NCI-H146 treated with DMSO at 0.1 percent for 48 hours (cell line): ENCODE measurements around the gene TPTE2.
"Not testable (repeated sequence)": the region's sequence is repeated elsewhere in the genome, so short reads cannot be mapped to it uniquely, and the experiment has no call there.

Experiments used
- DNase-seq: peaks from one replicate; lab custom pipeline; 2025; ENCODE audit not compliant: unreplicated experiment; lab: John Stamatoyannopoulos, UW

The TPTE2 gene

GRCh38 chr13:19567820-19568534 is 6.6 kb upstream of the TPTE2 start:
- no peak for DNase-seq

GRCh38 chr13:19561585-19561984 is 253 bp upstream of the TPTE2 start:
- DNase-seq = no peak

GRCh38 chr13:19560672-19561071 is 660 bp downstream of the TPTE2 start:
- not testable (repeated sequence) for DNase-seq

- DNase-seq = not testable (repeated sequence)
These were observed 1.6 kb downstream of the TPTE2 start for GRCh38 chr13:19559739-19560138.

GRCh38 chr13:19557287-19557686 is 4.0 kb downstream of the TPTE2 start:
- not testable (repeated sequence) for DNase-seq

DNA sequence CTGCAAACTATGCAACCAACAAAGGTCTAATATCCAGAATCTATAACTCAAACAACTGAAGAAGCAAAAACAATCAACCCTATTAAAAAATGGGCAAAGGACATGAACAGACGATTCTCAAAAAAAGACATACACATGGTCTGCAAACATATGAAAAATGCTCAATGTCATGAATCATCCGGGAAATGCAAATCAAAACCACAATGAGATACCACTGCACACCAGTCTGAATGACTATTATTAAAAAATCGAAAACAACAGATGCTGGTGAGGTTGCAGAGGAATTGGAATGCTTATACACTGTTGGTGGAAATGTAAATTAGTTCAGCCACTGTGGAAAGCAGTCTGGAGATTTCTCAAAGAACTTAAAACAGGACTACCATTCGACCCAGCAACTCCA is 12.1 kb downstream of the TPTE2 start:
- DNase-seq = not testable (repeated sequence)

DNA sequence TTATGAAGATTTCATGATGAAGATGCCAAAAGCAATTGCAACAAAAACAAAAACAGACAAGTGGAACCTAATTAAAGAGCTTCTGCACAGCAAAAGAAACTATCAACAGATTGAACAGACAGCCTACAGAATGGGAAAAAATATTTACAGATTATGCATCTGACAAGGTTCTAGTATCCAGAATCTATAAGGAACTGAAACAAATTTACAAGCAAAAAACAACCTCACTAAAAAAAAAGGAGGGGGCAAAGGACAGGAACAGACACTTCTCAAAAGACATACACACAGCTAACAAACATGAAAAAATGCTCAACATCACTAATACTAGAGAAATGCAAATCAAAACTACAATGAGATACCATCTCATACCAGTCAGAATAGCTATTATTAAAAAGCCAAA is 35.7 kb downstream of the TPTE2 start:
- not testable (repeated sequence) for DNase-seq

GRCh38 chr13:19519049-19519448 is 42.3 kb downstream of the TPTE2 start:
- DNase-seq = no peak

- not testable (repeated sequence) for DNase-seq
These were observed 53.7 kb downstream of the TPTE2 start for GRCh38 chr13:19507623-19508022.

GRCh38 chr13:19460126-19460525 is 101.2 kb downstream of the TPTE2 start:
- not testable (repeated sequence) for DNase-seq

DNA sequence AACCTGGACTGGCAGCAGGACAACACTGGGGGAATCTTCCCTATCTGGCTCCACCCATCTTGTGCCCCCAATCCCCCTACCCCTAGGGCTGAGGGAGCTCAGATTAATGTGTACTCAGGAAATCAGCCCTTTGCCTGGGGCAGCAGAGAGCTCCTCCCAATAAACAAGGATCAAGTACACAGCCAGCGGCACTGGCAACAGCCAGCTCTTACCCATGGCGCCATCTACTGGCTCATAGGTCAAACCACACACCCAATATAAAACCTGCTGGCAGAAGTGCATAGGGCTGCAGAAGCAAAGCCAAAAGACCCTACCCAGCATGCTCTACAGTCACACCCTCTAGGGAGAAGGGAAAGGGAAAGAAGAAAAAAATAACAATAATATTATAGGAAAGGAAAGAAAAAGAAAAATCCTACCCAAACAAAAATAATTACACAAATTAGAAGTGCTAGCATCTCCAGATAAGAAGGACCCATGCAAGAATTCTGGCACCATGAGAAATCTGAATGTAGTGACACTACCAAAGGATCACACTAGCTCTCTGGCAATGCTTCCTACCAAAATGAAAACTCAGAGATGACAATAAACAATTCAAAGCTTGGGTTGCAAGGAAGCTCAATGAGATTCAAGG is 122.2 kb downstream of the TPTE2 start:
- DNase-seq = not testable (repeated sequence)

DNA sequence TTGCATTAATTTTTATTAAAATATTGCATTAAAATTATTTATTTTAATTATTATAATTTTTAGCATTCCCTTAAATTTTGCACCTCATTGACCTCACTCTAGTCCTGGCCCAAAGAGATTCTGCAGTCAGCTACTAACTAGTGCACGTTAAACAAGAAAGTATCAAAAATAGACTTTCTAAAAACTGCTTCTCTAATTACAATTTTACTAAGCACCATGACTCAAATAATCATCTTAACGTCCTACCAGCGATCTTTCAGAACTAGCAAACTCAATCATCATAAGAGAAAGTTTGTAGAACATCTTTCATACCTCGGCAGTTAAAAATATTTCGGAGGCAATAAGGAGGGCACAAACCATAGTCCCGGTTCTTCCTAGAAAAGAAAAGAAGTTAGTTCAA is 123.6 kb downstream of the TPTE2 start:
- not testable (repeated sequence) for DNase-seq

- DNase-seq = not testable (repeated sequence)
These were observed 139.1 kb downstream of the TPTE2 start for GRCh38 chr13:19422236-19422635.

- not testable (repeated sequence) for DNase-seq
These were observed 148.8 kb downstream of the TPTE2 start for GRCh38 chr13:19412494-19412893.

DNA sequence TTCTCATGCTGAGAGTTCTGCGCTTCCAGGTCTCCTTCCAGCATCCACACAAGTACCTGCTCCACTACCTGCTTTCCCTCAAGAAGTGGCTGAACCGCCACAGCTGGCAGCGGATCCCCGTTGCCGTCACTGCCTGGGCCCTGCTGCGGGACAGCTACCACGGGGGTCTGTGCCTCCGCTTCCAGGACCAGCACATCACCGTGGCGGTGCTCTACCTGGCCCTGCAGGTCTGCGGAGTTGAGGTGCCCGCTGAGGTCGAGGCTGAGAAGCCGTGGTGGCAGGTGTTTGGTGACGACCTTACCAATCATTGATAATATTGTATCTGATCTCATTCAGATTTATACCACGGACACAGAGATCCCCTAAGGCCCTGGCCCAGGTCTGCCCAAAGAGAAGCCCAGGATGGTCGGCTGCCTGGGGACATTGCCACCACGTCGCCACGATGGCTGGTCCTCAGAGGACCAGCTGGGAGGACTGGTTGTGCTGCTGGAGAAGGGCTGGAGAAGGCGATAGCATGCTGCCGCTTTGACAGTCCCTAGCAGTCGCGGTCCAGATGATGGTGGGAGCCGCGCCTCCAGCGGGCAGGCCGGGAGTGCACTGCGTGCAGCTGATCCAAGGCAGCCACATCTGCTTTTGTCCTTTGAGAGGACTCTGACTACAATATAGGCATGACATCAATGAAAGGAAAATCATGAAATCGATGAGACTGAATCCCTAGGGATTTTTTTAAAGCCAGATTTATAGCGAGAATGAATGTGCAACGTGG is 178.4 kb downstream of the TPTE2 start:
- not testable (repeated sequence) for DNase-seq

DNA sequence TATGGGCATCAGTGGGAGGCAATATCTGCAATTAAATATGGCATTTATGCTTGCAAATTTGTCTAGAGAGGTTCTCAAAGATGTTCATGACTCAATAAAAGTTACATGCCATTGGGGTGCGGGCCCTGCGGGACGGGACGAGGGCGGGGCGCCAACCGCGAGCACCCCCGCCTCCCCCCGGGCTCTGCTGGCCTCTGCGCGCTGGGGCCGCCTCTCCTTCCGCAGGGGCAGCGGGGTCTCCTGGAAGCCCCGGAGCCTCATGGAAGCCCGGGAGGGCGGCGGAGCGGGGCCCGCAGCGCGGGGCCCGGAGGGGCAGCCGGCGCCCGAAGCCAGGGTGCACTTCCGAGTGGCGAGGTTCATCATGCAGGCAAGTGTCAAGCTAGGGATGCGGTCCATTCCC is 179.2 kb downstream of the TPTE2 start:
- DNase-seq = no peak
